GM19452 (cell line): ENCODE results near the gene MAPK8IP3.
"Not testable (repeated sequence)": the region's sequence is repeated elsewhere in the genome, so short reads cannot be mapped to it uniquely, and the experiment has no call there.

Experiments used
- ATAC-seq: cut with Tn5 transposase; IDR thresholded peaks from one replicate; pipeline ENCODE4 v1.9.1; 2021; ENCODE audit not compliant: unreplicated experiment

MAPK8IP3 gene

GRCh38 chr16:1678500-1679098 is 27.4 kb upstream of the MAPK8IP3 start:
- ATAC-seq: no peak

- ATAC-seq: no peak
These were observed 25.6 kb upstream of the MAPK8IP3 start for GRCh38 chr16:1680361-1680760.

GRCh38 chr16:1681032-1681431 is 25.0 kb upstream of the MAPK8IP3 start:
- ATAC-seq: no peak

GRCh38 chr16:1687427-1688316 is 18.3 kb upstream of the MAPK8IP3 start:
- ATAC-seq: no peak

- no peak for ATAC-seq
These were observed 17.0 kb upstream of the MAPK8IP3 start for GRCh38 chr16:1688807-1689560.

- no peak for ATAC-seq
These were observed 16.1 kb upstream of the MAPK8IP3 start for GRCh38 chr16:1689853-1690252.

- no peak for ATAC-seq
These were observed 15.2 kb upstream of the MAPK8IP3 start for GRCh38 chr16:1690810-1691209.

GRCh38 chr16:1691276-1691675 is 14.7 kb upstream of the MAPK8IP3 start:
- no peak for ATAC-seq

- ATAC-seq: no peak
These were observed 14.0 kb upstream of the MAPK8IP3 start for GRCh38 chr16:1691956-1692355.

- ATAC-seq: no peak
These were observed 9.1 kb upstream of the MAPK8IP3 start for GRCh38 chr16:1696863-1697262.

GRCh38 chr16:1698680-1699079 is 7.3 kb upstream of the MAPK8IP3 start:
- ATAC-seq: no peak

- ATAC-seq: no peak
These were observed 5.7 kb upstream of the MAPK8IP3 start for GRCh38 chr16:1700246-1700645.

- no peak for ATAC-seq
These were observed 4.6 kb upstream of the MAPK8IP3 start for GRCh38 chr16:1701216-1701878.

GRCh38 chr16:1705324-1705687 is 689 bp upstream of the MAPK8IP3 start:
- not testable (repeated sequence) for ATAC-seq

GRCh38 chr16:1706386-1707192 is 594 bp downstream of the MAPK8IP3 start:
- peak; percentile 30 for ATAC-seq

- no peak for ATAC-seq
These were observed 1.3 kb downstream of the MAPK8IP3 start for GRCh38 chr16:1707193-1707790.

GRCh38 chr16:1708083-1708767 is 2.2 kb downstream of the MAPK8IP3 start:
- ATAC-seq: no peak

- ATAC-seq: no peak
These were observed 2.8 kb downstream of the MAPK8IP3 start for GRCh38 chr16:1708768-1709180.

- no peak for ATAC-seq
These were observed 3.4 kb downstream of the MAPK8IP3 start for GRCh38 chr16:1709356-1709755.
